Cardiac muscle cell (in vitro differentiated cells and primary cell): ENCODE measurements around the gene STYXL2. TPM values are rescaled to one million over a fixed set of nuclear protein-coding genes. Genes with fewer than 3 reads are reported as not detected.

Source experiments
- DNase-seq, 2 donors: peaks; one replicate each; pipeline versions ENCODE4 v3.0.0 to v3.0.0-alpha.2; 2010 to 2017; ENCODE audit warnings: low read depth in 1 of 2, low spot score in 1 of 2
- H3K27ac ChIP-seq: fragments of 200-600 bp; sonication (generic); 2 replicates; pipeline ENCODE4 v1.5.1; 2016
- H3K27me3 ChIP-seq: fragments of 200-600 bp; sonication (generic); 2 replicates; pipeline ENCODE4 v1.6.0; 2016; ENCODE audit warnings: control low read depth
- H3K36me3 ChIP-seq: fragments of 200-600 bp; sonication (generic); 2 replicates; pipeline ENCODE4 v1.5.1; 2016; ENCODE audit warnings: control low read depth
- H3K4me1 ChIP-seq: fragments of 200-600 bp; sonication (generic); 2 replicates; pipeline ENCODE4 v1.8.1; 2017; ENCODE audit warnings: low read depth, mild to moderate bottlenecking, mixed run types
- H3K4me3 ChIP-seq: fragments of 200-600 bp; sonication (generic); 2 replicates; pipeline ENCODE4 v1.5.1; 2016; ENCODE audit warnings: mild to moderate bottlenecking
- H3K9me3 ChIP-seq: fragments of 200-600 bp; sonication (generic); 2 replicates; pipeline ENCODE4 v1.5.1; 2017; ENCODE audit warnings: low read depth, mild to moderate bottlenecking, control low read depth
- CTCF ChIP-seq: IDR thresholded peaks from 2 replicates; pipeline ENCODE4 v1.5.1; 2012; ENCODE audit warnings: low read depth, mild to moderate bottlenecking, low read length
- polyA plus RNA-seq: library from polyadenylated mRNA; unstranded; fragments of >200 nt; fragmentation: Nextera tagmentation; extraction: Ambion mirVana; gene quantifications from 2 replicates; pipeline ENCODE4 v1.2.1, GENCODE V29; 2016
- total RNA-seq: library from RNA; depleted of rRNA; stranded (reverse); fragments of >200 nt; gene quantifications from 2 replicates; pipeline ENCODE4 v1.2.3, GENCODE V29; 2016

The STYXL2 gene
- total and polyA plus RNA-seq, 2 experiments from 2014 or later = 43.0 to 52.1 TPM

GRCh38 chr1:167126811-167127210, 32.9 kb downstream of the STYXL2 start:
- no peak for DNase-seq
- no peak for TF ChIP-seq CTCF
- Histone ChIP-seq H3K27ac (no peak overlapping the region), H3K36me3 (peaks cover 23% of the 10 kb centered on the region), H3K27me3 (no peaks in the 10 kb centered on the region), H3K4me1 (peaks cover 5% of the 10 kb centered on the region), H3K4me3 (no peak overlapping the region), H3K9me3 (no peaks in the 10 kb centered on the region)

DNA sequence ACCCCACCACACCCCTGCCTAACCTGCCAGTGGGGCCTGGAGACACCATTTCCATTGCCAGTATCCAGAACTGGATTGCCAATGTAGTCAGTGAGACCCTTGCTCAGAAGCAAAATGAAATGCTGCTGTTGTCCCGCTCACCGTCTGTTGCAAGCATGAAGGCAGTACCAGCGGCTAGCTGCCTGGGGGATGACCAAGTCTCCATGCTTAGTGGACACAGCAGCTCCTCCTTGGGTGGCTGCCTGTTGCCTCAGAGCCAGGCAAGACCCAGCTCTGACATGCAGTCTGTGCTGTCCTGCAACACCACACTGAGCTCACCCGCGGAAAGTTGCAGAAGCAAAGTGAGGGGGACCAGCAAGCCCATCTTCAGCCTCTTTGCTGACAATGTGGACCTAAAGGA, 33.4 kb downstream of the STYXL2 start:
- H3K4me1 ChIP-seq = peaks cover 5% of the 10 kb centered on the region
- no peak overlapping the region for H3K27ac ChIP-seq
- H3K4me3 ChIP-seq = no peak overlapping the region
- no peaks in the 10 kb centered on the region for H3K27me3 ChIP-seq
- peaks cover 23% of the 10 kb centered on the region for H3K36me3 ChIP-seq
- no peak for DNase-seq
- TF ChIP-seq CTCF = no peak
- H3K9me3 ChIP-seq = no peaks in the 10 kb centered on the region

- Histone ChIP-seq H3K4me3 (no peak overlapping the region), H3K27ac (no peak overlapping the region), H3K36me3 (peaks cover 22% of the 10 kb centered on the region), H3K27me3 (no peaks in the 10 kb centered on the region), H3K4me1 (peaks cover 5% of the 10 kb centered on the region), H3K9me3 (no peaks in the 10 kb centered on the region)
- no peak for DNase-seq
- no peak for TF ChIP-seq CTCF
These were observed 33.8 kb downstream of the STYXL2 start for GRCh38 chr1:167127661-167128060.

GRCh38 chr1:167128261-167129227, 34.7 kb downstream of the STYXL2 start:
- no peak for TF ChIP-seq CTCF

DNA sequence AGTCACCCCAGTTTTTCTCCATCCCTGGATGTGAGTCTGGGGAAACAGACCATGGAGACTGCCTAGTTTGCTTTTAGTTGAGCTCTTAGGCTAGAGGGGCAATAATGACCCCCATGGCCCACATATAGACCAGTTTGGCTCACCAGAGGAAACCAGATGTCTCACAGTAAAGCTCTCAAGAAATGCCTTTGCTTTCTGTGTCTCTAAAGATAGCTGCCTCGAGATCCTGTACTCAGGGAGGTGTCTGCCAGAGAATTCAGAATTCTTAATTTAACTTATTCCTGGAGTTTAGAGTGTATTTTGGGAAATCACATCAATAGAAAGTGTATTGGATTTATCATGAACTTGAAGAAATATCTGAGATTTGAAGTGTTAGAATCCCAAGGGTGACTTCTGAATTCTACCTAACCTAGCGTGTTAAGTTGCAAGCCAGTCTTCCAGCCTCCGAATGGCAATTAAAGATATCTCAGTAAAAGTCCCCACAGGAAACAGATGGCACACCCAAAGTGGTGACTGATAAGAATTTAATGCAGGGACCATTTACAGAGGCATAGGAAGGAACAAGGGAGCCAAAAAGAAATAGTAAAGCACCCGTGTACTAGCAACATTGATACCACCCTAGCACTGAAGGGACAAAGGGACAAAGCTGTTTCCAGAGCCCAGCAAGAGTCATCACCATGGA, 37.1 kb downstream of the STYXL2 start:
- Histone ChIP-seq H3K9me3 (no peaks in the 10 kb centered on the region), H3K36me3 (peaks cover 6% of the 10 kb centered on the region), H3K27me3 (no peaks in the 10 kb centered on the region), H3K4me3 (no peak overlapping the region), H3K4me1 (peaks cover 5% of the 10 kb centered on the region), H3K27ac (peak overlapping the region; percentile 26)
- TF ChIP-seq CTCF = no peak
- DNase-seq = no peak

More at GRCh38 chr1:167128261-167129227, 34.7 kb downstream of the STYXL2 start:
- Histone ChIP-seq H3K27me3 (no peaks in the 10 kb centered on the region), H3K36me3 (peaks cover 13% of the 10 kb centered on the region), H3K9me3 (no peaks in the 10 kb centered on the region), H3K4me3 (no peak overlapping the region), H3K4me1 (peaks cover 5% of the 10 kb centered on the region), H3K27ac (no peak overlapping the region)
- DNase-seq = no peak
